ENCODE measurements around the gene CNPY1.

The CNPY1 gene

DNA sequence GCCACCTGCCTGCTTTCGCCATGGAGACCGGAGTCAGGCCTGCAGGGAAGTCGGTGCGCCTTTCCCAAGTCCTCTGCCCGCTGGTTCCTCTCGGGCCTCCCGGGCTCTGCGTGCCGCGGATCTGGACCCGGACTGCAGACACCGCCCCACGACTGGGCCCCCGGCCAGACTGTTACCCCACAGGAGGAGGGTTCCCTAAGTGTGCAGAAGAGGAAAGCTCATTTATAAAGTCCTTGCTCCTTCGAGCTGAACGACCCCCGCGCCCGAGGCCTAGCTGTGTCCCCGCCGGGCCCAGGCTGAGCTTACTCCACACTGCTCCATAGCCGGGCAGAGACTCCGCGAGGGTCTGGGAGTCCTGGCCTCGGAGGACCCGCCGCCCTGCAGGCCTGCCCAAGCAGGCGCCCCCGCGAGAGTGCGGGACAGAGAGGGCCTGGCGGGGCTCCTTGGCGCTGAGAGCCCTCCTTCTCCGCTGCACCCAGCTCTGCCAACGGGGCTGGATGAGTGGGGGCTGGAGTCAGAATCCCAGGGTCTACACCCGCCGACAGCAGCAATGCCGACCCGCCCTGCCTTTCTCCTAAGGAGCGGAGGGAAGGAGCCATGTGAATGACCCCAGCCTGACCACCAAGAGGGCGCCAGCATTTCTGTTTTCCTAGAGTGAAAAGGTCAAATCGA, 80.1 kb downstream of the CNPY1 start:
- no peak for TF ChIP-seq CTCF (IDR thresholded peaks at IDR 0.05; ENCODE audit: insufficient read depth, low read length, poor library complexity, severe bottlenecking)
- no peaks in the 10 kb centered on the region for H3K36me3 ChIP-seq (ENCODE audit: control insufficient read depth, insufficient read depth, low read length)
- H3K4me3 ChIP-seq (replicated peaks; ENCODE audit: low read depth, low read length) = no peak overlapping the region
- peaks cover 8% of the 10 kb centered on the region; the same call in 1 of the 2 replicates for H3K27me3 ChIP-seq (replicated peaks; ENCODE audit: control insufficient read depth, insufficient read depth, low read length)
- DNase-seq (ENCODE audit: extremely low read depth, insufficient read length) = no peak

DNA sequence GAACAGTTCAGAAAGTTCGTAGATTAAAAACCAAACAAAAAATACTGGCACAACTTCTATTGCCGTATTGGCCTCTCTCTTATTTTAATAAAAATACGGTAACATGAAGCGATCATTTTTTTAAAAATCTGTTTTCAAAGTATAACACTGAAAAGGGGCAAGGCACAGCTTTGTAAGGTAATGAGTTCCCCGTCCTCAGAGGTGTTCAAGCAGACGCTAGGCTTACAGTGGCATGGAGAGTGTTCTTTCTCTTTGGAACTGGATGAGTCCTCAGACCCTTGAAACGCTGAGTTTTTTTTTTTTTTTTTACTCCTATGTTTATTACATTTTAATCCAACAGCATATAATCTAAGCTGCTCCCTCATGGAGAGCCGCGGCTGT, 80.6 kb downstream of the CNPY1 start:
- peaks cover 7% of the 10 kb centered on the region; the same call in 1 of the 2 replicates for H3K27me3 ChIP-seq (replicated peaks; ENCODE audit: control insufficient read depth, insufficient read depth, low read length)
- no peaks in the 10 kb centered on the region for H3K36me3 ChIP-seq (ENCODE audit: control insufficient read depth, insufficient read depth, low read length)
- DNase-seq (ENCODE audit: extremely low read depth, insufficient read length) = no peak
- TF ChIP-seq CTCF (IDR thresholded peaks at IDR 0.05; ENCODE audit: insufficient read depth, low read length, poor library complexity, severe bottlenecking) = no peak
- no peak overlapping the region for H3K4me3 ChIP-seq (replicated peaks; ENCODE audit: low read depth, low read length)

DNA sequence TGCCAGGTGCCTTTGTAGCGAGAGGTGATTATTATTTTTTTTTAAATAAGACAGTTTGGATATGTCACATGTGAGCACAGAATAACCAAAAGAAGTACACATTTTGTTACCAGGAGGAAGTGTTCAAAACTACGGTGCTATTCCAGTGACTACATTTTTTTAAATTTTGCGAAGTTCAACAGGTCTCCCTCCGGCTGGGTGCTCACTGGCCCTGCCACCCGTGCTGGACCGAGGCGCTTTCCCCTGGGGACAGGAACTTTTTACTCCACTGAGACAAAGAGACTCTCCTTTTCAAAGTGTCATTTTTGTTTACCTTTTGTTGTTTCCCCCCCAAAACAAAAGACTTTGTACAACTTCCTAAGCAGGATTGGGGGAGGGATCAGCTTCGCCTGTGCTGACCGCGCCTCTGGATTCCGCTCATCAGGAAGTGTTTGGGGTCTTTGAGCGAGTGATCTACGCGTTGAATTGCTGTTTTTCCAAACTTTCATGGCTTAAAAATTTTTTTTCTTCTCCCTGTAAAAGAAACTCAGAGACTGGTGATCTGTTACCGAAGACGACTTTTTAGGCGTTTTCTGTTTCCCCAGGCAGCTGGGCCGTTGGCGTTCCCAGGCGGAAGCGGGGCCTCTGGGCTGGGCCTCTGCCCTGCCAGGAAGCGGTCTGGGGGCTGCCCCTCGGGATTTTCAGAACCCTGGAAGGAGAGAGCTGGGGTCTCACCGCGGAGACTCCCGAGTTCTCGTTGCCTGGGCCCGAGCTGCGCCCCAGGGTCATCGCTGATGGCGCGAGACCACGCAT, 81.2 kb downstream of the CNPY1 start:
- TF ChIP-seq CTCF (IDR thresholded peaks at IDR 0.05; ENCODE audit: insufficient read depth, low read length, poor library complexity, severe bottlenecking) = no peak
- H3K4me3 ChIP-seq (replicated peaks; ENCODE audit: low read depth, low read length) = no peak overlapping the region
- H3K36me3 ChIP-seq (ENCODE audit: control insufficient read depth, insufficient read depth, low read length) = no peaks in the 10 kb centered on the region
- DNase-seq (ENCODE audit: extremely low read depth, insufficient read length) = no peak
- peaks cover 6% of the 10 kb centered on the region; the same call in 1 of the 2 replicates for H3K27me3 ChIP-seq (replicated peaks; ENCODE audit: control insufficient read depth, insufficient read depth, low read length)

DNA sequence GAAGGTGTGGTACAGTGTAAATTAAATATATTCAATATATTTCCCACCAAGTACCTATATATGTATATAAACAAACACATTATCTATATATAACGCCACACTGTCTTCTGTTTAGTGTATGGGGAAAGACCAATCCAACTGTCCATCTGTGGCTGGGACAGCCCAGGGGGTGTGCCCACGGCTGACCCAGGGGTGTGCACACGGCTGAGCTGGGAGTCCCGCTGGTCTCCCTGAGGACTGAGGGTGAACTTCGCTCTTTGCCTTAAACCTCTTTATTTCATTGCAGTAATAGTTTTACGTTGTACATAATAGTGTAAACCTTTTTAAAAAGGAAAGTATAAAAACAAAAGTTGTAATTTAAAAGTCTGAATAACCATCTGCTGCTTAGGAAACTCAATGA, 82.2 kb downstream of the CNPY1 start:
- no peak for DNase-seq (ENCODE audit: extremely low read depth, insufficient read length)
- H3K27me3 ChIP-seq (replicated peaks; ENCODE audit: control insufficient read depth, insufficient read depth, low read length) = peaks cover 6% of the 10 kb centered on the region; the same call in 1 of the 2 replicates
- H3K4me3 ChIP-seq (replicated peaks; ENCODE audit: low read depth, low read length) = no peak overlapping the region
- no peaks in the 10 kb centered on the region for H3K36me3 ChIP-seq (ENCODE audit: control insufficient read depth, insufficient read depth, low read length)
- TF ChIP-seq CTCF (IDR thresholded peaks at IDR 0.05; ENCODE audit: insufficient read depth, low read length, poor library complexity, severe bottlenecking) = no peak

DNA sequence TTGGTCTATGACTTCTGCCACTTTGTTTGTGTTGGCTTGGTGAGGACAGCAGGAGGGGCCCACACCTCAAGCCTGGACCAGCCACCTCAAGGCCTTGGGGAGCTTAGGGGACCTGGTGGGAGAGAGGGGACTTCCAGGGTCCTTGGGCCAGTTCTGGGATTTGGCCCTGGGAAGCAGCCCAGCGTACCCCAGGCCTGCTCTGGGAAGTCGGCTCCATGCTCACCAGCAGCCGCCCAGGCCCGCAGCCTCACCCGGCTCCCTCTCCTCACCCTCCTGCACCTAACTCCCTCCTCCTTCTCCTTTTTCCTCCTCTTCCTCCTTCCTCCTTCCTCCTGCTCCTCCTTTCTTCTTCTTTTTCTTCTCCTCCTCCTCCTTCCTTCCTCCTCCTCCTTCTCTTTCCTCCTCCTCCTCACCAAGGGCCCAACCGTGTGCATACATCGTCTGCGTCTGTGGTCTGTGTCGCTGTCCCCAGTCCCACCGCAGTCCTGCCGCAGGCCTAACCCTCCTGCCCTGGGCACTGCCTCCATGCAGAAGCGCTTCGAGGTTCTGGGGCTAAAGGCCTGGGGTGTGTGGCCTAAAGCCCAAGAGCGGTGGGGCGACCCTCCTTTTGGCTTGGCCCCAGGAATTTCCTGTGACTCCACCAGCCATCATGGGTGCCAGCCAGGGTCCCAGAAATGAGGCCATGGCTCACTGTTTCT, 83.1 kb downstream of the CNPY1 start:
- TF ChIP-seq CTCF (IDR thresholded peaks at IDR 0.05; ENCODE audit: insufficient read depth, low read length, poor library complexity, severe bottlenecking) = no peak
- no peak overlapping the region for H3K4me3 ChIP-seq (replicated peaks; ENCODE audit: low read depth, low read length)
- H3K27me3 ChIP-seq (replicated peaks; ENCODE audit: control insufficient read depth, insufficient read depth, low read length) = peaks cover 6% of the 10 kb centered on the region; the same call in 1 of the 2 replicates
- no peaks in the 10 kb centered on the region for H3K36me3 ChIP-seq (ENCODE audit: control insufficient read depth, insufficient read depth, low read length)
- DNase-seq (ENCODE audit: extremely low read depth, insufficient read length) = no peak
